ENCODE results near the gene CDC73. TPM values are rescaled to one million over a fixed set of nuclear protein-coding genes. Genes with fewer than 3 reads are reported as not detected.

CDC73 gene
- total and polyA plus RNA-seq, 2 donors (not counting 3 experiments of a cell fraction or from before 2014, with no cell fraction given), result 9.9 to 55.8 TPM

- Histone ChIP-seq H2AFZ (ENCODE audit: low read depth, low read length) (no peak overlapping the region), H3K4me3 (replicated peaks in 1 of 3; ENCODE audit: insufficient read depth in 1 of 3, low read depth in 1 of 3, low read length in 3 of 3) (no peak overlapping the region), H3K27ac (ENCODE audit: insufficient read depth, low read depth, low read length) (no peak overlapping the region), H3K9me3 (replicated peaks; ENCODE audit: control insufficient read depth, insufficient read depth, low read length) (no peaks in the 10 kb centered on the region), H3K79me2 (ENCODE audit: control insufficient read depth, insufficient read depth, low read length) (no peaks in the 10 kb centered on the region), H3K4me1 (ENCODE audit: control insufficient read depth, extremely low read depth, insufficient read depth, low read length) (no peaks in the 10 kb centered on the region), H3K9ac (replicated peaks; ENCODE audit: extremely low read depth, insufficient read depth, low read length) (no peak overlapping the region), H3K27me3 (ENCODE audit: control insufficient read depth in 2 of 2, insufficient read depth in 2 of 2, low read length in 2 of 2) (no peaks in the 10 kb centered on the region), H3K4me2 (ENCODE audit: insufficient read depth, low read length) (no peak overlapping the region), H3K36me3 (ENCODE audit: control insufficient read depth in 2 of 2, extremely low read depth in 1 of 2, insufficient read depth in 2 of 2, low read length in 2 of 2) (no peaks in the 10 kb centered on the region), H4K20me1 (replicated peaks; ENCODE audit: control insufficient read depth, extremely low read depth, insufficient read depth, low read length) (no peaks in the 10 kb centered on the region), H3K9me1 (replicated peaks; ENCODE audit: control insufficient read depth, extremely low read depth, insufficient read depth, low read length) (no peaks in the 10 kb centered on the region)
- ChIA-PET CTCF (interaction anchor here (0.7 kb wide), 1 partner anchor 9 kb away, joined by 3 read pairs; no protein-coding TSS in a partner anchor), POLR2A (no interaction called here)
- no peak for FAIRE-seq
- BruUV-seq (replicated peaks), result no TSS peak
- dilution Hi-C loops (cut with MboI; ENCODE audit: extremely low pct_ligation_motif_present, low sequenced_read_pairs) (no loop called here), intact Hi-C loops (cut with micrococcal nuclease) (no loop called here)
- no peak for DNase-seq (ENCODE audit: low read depth, low spot score)
- TF ChIP-seq POLR2AphosphoS5 (IDR thresholded peaks at IDR 0.05; ENCODE audit: insufficient read depth, low read depth, low read length) (no peak), JUN (IDR thresholded peaks at IDR 0.05; ENCODE audit: borderline replicate concordance, insufficient read depth, insufficient read length, low read depth) (no peak), MAX (IDR thresholded peaks at IDR 0.05; ENCODE audit: insufficient read depth, insufficient read length) (no peak), POLR2A (IDR thresholded peaks at IDR 0.05; ENCODE audit: low read depth, low read length) (no peak), CTCF (IDR thresholded peaks at IDR 0.05; ENCODE audit: extremely low read depth in 1 of 2, insufficient read depth in 1 of 2, low read depth in 1 of 2, low read length in 2 of 2) (no peak), EZH2 (IDR thresholded peaks at IDR 0.05; ENCODE audit: borderline replicate concordance, low read depth, low read length, severe bottlenecking) (no peak), MYC (IDR thresholded peaks at IDR 0.05; ENCODE audit: low read depth, low read length) (no peak)
Measured at GRCh38 chr1:193293726-193294125, 171.9 kb downstream of the CDC73 start.
